GM18867 (cell line): Measurements from ENCODE around the gene ARHGAP40.
"Not testable (repeated sequence)": the region's sequence is repeated elsewhere in the genome, so short reads cannot be mapped to it uniquely, and the experiment has no call there.

Experiments
- ATAC-seq: cut with Tn5 transposase; IDR thresholded peaks from one replicate; pipeline ENCODE4 v1.9.1; 2021; ENCODE audit warnings: mild to moderate bottlenecking, moderate library complexity; ENCODE audit not compliant: unreplicated experiment

ARHGAP40 gene

GRCh38 chr20:38586181-38586525 lies 15.5 kb upstream of the ARHGAP40 start:
- no peak for ATAC-seq

DNA sequence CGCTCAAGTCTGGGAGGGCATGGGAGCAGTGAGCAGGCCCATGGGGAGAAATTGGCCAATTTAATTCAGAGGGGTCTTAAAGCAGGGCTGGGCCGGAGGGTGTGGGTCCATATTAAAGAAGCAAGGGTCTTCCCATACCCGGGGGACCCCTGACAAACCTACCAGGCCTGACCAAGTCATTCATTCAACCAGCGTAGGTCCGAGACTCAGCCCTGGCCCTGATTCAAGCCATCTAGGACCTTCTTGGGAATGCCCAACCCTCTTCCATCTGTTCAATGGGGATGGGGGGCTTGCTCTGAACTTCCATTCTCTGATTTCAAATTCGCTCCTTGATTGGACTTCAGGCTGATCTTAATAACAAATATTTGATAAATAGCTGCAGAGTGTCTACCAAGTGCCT lies 13.3 kb upstream of the ARHGAP40 start:
- ATAC-seq = no peak

GRCh38 chr20:38589351-38589750 lies 12.3 kb upstream of the ARHGAP40 start:
- ATAC-seq = no peak

DNA sequence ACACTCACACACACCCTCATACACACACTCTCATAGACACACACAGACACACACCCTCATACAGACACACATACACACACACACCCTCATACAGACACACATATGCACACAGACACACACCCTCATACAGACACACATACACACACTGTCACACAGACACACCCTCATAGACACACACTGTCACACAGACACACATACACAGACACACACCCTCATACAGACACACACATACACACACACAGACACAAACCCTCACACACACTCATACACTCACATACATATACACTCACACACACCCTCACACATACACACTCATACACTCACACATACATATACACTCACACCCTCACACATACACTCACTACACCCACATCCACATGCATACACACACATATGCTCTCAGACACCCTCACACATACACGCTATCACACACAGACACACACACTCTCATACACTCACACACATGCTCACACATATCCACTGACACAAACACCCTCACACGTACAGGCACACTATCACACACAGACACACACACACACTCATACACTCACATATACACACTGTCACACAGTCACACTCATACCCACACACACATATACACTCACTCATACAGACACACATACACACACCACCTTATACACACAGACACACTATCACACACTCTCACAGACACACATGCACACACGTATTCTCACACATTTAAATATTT lies 11.5 kb upstream of the ARHGAP40 start:
- ATAC-seq = no peak

- ATAC-seq = no peak
These were observed 10.7 kb upstream of the ARHGAP40 start for GRCh38 chr20:38590676-38591473.

DNA sequence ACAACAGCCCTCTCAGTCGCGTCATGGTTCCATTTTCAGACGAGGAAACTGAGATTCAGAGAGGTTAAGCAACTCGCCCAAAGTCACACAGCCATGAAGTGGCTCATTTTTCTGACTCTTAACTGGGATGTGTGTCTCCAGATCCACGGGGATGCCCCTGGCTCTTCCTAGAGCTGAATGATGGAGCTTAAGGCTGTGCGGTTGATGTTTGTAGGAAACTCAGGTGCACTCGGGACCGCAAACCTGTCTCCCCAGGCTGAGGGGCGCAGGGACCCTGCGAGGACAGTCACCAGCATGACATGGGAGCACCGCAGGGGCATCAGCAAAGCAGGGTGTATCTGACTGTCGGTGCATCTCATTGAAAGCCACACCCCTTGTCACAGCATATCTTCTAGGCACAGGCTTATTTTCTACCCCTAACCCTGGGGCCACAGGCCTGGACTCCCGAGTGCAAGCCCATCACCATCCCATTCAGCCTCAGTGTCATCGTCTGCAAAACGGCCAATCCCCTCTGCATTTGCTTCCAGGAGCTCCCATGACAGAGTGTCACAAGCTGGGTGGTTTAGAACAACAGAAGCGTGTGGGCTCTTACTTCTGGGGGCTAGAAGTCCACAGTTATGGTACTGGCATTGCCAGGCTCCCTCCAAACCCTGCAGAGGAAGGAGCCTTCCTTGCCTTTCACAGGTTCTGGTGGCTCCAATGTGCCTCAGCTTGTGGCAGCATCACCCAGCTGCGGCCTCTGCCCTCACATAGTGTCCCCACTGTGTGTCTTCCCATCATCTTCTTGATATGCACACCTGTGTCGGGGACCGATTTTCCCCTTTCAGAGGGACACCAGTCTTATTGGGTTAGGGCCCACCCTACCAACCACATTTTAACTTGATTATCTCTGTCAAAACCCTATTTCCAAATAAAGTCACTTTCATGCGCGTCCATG lies 9.9 kb upstream of the ARHGAP40 start:
- ATAC-seq = no peak

DNA sequence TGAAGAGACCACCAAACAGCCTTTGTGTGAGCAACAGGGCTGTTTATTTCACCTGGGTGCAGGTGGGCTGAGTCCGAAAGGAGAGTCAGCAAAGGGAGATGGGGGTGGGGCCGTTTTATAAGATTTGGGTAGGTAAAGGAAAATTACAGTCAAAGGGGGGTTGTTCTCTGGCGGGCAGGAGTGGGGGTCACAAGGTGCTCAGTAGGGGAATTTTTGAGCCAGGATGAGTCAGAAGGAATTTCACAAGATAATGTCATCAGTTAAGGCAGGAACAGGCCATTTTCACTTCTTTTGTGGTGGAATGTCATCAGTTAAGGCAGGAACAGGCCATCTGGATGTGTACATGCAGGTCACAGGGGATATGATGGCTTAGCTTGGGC lies 9.2 kb upstream of the ARHGAP40 start:
- not testable (repeated sequence) for ATAC-seq

DNA sequence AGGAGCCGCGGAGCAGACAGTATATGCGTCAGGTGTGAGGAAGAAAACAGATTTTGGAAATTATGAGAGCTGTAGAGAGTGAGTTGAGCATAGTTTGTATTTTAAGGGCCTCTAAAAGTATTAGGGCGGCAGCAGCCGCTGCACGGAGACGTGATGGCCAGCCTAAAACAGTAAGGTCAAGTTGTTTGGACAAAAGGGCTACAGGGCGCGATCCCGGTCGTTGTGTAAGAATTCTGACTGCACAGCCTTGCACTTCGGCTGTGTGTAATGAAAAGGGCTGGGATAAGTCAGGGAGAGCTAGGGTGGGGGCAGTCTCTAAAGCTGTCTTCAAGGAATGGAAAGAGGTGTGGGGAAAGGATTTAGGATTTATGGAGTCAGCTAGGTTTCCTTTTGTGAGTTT lies 7.3 kb upstream of the ARHGAP40 start:
- ATAC-seq = not testable (repeated sequence)

- ATAC-seq = not testable (repeated sequence)
These were observed 5.7 kb upstream of the ARHGAP40 start for GRCh38 chr20:38595886-38596285.

DNA sequence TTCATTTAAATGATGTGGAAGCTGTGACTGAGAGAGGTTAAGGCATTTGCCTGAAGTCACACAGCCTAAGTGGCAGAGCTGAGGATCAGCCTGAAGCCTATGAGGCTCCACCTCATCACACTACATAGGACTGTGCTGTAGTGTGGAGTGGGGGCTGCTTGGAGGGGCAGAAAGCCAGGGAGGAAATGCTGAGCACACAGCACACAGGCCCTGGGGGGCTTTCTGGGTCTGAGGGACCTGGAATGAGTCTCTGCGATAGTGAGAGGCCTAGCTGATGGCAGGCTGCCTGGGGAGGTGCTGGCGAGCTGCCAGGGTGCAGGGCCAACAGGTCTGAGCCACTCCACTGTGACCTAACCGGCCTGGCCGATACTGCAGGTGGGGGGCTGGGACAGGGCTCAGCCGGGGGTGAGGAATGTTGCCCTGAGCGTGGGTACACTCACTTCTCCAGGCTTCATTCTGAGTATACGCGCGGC lies 2.2 kb upstream of the ARHGAP40 start:
- no peak for ATAC-seq

DNA sequence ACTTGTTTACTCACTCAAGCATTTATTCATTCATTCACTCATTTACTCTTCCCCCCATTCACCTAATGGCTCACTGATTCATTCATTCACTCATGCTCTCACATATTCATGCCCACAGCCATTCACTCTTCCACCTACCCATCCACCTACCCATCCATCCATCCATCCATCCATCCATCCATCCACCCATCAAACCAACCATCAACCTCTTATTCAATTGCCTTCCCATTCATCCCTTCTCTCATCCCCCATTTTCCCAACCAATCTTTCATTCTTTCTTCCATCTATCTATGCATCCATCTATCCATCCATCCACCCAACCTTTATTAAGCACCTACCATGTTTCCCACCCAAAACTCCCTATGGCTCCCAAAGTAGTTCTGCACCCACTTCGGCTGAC lies 1.6 kb upstream of the ARHGAP40 start:
- ATAC-seq = no peak

DNA sequence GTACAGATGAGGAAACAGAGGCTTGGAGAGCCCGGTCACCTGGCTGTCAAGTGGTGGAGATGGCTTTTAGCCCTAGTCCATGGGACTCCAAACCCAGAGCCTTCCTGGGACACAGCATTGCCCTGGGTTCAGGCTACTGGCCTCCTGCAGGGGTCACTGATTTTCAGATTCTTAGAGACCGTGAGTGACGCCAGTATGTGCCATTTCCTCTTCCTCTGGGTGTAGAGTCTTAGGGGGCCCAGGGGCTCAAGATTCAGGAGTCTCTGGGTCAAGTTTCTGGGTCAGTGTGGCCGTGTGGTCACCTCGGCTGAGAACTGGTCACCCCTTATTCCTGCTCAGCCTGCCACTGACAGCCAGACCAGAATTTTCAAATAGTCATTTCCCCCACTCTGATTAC lies 574 bp downstream of the ARHGAP40 start:
- no peak for ATAC-seq

- no peak for ATAC-seq
These were observed 1.7 kb downstream of the ARHGAP40 start for GRCh38 chr20:38603286-38603685.

- no peak for ATAC-seq
These were observed 3.3 kb downstream of the ARHGAP40 start for GRCh38 chr20:38604873-38605303.

- no peak for ATAC-seq
These were observed 5.7 kb downstream of the ARHGAP40 start for GRCh38 chr20:38607351-38607750.

DNA sequence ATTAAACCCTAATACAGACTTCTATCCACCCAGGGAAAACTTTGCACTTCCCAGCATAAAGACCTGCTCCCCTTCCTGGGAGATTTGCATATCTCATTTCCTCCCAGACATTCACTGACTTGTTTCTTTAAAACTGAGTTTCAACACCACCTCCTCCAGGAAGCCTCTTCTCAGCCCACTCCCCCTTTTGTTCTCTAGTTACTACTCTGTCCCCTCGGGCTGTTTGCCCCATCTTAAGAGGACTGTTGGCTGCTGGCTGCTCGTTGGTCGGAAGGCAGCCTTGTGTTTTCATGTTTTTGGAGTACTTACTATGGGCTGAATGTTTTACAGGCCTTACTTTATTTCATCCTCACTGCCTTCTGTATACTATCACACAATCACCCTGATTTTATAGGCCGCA lies 6.6 kb downstream of the ARHGAP40 start:
- no peak for ATAC-seq

- ATAC-seq = no peak
These were observed 8.2 kb downstream of the ARHGAP40 start for GRCh38 chr20:38609815-38610214.

DNA sequence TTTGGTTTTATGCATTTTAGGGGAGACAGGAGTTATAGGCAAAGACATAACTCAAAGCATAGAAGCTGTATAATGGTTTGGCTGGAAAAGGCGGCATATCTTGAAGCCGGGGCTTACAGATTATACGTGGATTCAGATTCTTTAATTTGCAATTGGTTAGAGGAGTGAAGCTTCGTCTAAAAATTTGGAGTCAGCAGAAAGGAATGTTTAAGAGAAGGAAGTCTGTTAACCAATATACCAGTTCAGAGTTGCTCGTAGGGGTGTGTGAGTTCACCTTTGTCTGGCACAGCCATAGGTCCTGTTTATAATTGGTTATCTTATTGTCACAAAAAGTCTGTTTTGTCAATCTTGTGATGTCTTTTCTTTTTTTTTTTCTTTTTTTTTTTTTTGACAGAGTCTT lies 8.9 kb downstream of the ARHGAP40 start:
- no peak for ATAC-seq

- no peak for ATAC-seq
These were observed 11.3 kb downstream of the ARHGAP40 start for GRCh38 chr20:38612751-38613515.

DNA sequence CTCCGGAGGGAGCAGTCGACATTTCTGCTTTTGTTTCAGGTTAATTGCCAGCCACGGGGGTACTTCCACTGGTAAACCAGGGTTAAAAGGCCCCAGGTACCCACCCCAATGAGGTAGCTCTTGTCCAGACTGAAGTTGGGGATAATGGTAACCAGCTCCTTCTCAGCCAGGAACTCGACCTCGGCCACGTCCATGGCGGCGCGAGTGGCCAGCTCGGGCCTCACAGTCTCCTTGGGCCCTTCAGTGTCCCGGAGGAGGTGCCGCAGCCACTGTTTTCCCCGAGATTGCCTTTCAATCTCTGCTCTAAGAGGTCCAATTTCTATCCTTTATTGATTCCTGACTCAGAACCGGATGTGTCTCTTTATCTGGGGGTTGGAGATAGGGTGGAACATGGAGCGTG lies 13.7 kb downstream of the ARHGAP40 start:
- no peak for ATAC-seq

DNA sequence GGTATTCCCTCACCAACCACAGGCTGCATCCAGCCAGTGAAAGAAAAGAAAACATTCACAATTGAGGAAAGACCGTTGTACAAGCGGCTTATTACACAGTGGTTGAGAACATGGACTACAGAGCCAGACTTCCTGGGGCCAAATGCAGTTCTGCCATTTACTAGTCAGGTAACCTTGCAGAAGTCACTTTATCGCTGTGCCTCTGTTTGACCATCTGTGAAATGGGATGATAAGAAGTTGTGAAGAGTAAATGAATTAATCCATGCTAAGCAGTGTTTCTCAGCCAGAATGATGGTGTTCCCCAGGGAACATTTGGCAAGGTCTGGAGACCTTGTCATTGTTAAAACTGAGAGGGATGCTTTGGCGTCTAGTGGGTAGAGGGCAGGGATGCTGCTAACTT lies 14.8 kb downstream of the ARHGAP40 start:
- ATAC-seq = no peak
